A549 (cell line): ENCODE data around the gene LIPA. TPM values are rescaled to one million over a fixed set of nuclear protein-coding genes. Genes with fewer than 3 reads are reported as not detected.

Source experiments
- ATAC-seq, 2 experiments: fragments of 200-7000 bp in 1 of 2; fragments of >200 bp in 1 of 2; cut with Nextera tagmentation in 1 of 2; cut with Tn5 transposase in 1 of 2; 3 replicates each; pipeline versions ENCODE4 v1.8.0 to v1.9.1; 2018 to 2020; ENCODE audit warnings: mild to moderate bottlenecking in 1 of 2, moderate library complexity in 1 of 2
- CTCF ChIA-PET: fragments of 300-600 bp; sonication (Branson Sonifier 250); formaldehyde crosslinking; extraction: SDS; loops from one replicate; lab custom pipeline; 2021; ENCODE audit warnings: antibody characterized with exemption, inconsistent platforms; lab: Yijun Ruan, JAX
- POLR2A ChIA-PET: fragments of 350-600 bp; formaldehyde crosslinking; extraction: SDS; loops from one replicate; lab custom pipeline; 2021; ENCODE audit warnings: antibody characterized with exemption, inconsistent platforms; lab: Yijun Ruan, JAX
- DNase-seq, 2 experiments: peaks; one replicate each; pipeline versions ENCODE4 v3.0.0 to v3.0.0-alpha.2; 2011 to 2016; ENCODE audit warnings: low read depth in 1 of 2, low spot score in 1 of 2
- FAIRE-seq: peaks from 2 replicates; lab custom pipeline; 2011; peaks lifted over from hg19 to GRCh38; lab: Jason Lieb, UNC
- H3K27ac ChIP-seq, 2 experiments: fragments of >200 bp; sonication (Bioruptor Twin); formaldehyde crosslinking; 3 replicates each; pipeline ENCODE4 v1.5.1; 2016 to 2017
- H3K4me1 ChIP-seq: fragments of >200 bp; sonication (Bioruptor Twin); formaldehyde crosslinking; 3 replicates; pipeline ENCODE4 v1.6.1; 2016
- H3K4me2 ChIP-seq: fragments of >200 bp; sonication (Bioruptor Twin); formaldehyde crosslinking; 3 replicates; pipeline ENCODE4 v1.6.1; 2016
- H3K4me3 ChIP-seq: fragments of >200 bp; sonication (Bioruptor Twin); formaldehyde crosslinking; 3 replicates; pipeline ENCODE4 v1.5.1; 2016
- H3K9me3 ChIP-seq: fragments of >200 bp; sonication (Bioruptor Twin); formaldehyde crosslinking; 3 replicates; pipeline ENCODE4 v1.6.1; 2016
- BHLHE40 ChIP-seq: IDR thresholded peaks from 2 replicates; pipeline ENCODE4 v1.6.1; 2012; ENCODE audit warnings: low read depth, low read length, inconsistent platforms
- CHD2 ChIP-seq: fragments of 150-350 bp; IDR thresholded peaks from 2 replicates; pipeline ENCODE4 v1.6.1; 2014; ENCODE audit warnings: low read length; ENCODE audit not compliant: partially characterized antibody
- EP300 ChIP-seq, 2 experiments: fragments of >200 bp; sonication (Bioruptor Twin); formaldehyde crosslinking; IDR thresholded peaks; 2 replicates in 1 of 2; 3 replicates in 1 of 2; pipeline ENCODE4 v1.6.1; 2016 to 2017
- FOXS1 ChIP-seq: fragments of 250-450 bp; sonication (Bioruptor Pico); IDR thresholded peaks from 2 replicates; pipeline ENCODE4 v1.5.0; 2020; ENCODE audit warnings: mild to moderate bottlenecking, moderate library complexity
- GATA3 ChIP-seq: IDR thresholded peaks from 2 replicates; pipeline ENCODE4 v1.6.1; 2012; ENCODE audit warnings: borderline replicate concordance
- HEYL ChIP-seq: fragments of 250-450 bp; sonication (Bioruptor Pico); IDR thresholded peaks from 2 replicates; pipeline ENCODE4 v1.8.0; 2021; ENCODE audit warnings: mild to moderate bottlenecking, moderate library complexity
- JUN ChIP-seq, 2 experiments: fragments of >200 bp; sonication (Bioruptor Twin); formaldehyde crosslinking; IDR thresholded peaks; 2 replicates in 1 of 2; 3 replicates in 1 of 2; pipeline ENCODE4 v1.6.1; 2016 to 2017
- JUNB ChIP-seq: fragments of >200 bp; sonication (Bioruptor Twin); formaldehyde crosslinking; IDR thresholded peaks from 2 replicates; pipeline ENCODE4 v1.6.1; 2016
- KDM5A ChIP-seq: fragments of 200-600 bp; sonication (generic); IDR thresholded peaks from 2 replicates; pipeline ENCODE4 v1.6.1; 2016; ENCODE audit warnings: antibody characterized with exemption, mild to moderate bottlenecking
- MAX ChIP-seq: IDR thresholded peaks from 2 replicates; pipeline ENCODE4 v1.6.1; 2012
- MAZ ChIP-seq: fragments of 150-350 bp; IDR thresholded peaks from 2 replicates; pipeline ENCODE4 v1.6.1; 2014; ENCODE audit warnings: antibody characterized with exemption, low read depth, low read length, borderline replicate concordance
- MYC ChIP-seq: IDR thresholded peaks from 2 replicates; pipeline ENCODE4 v1.6.1; 2012; ENCODE audit warnings: mild to moderate bottlenecking, inconsistent platforms, low read length, improper control_type of control experiment, borderline replicate concordance
- POLR2A ChIP-seq: IDR thresholded peaks from 2 replicates; pipeline ENCODE4 v1.6.1; 2012; ENCODE audit warnings: mild to moderate bottlenecking, low read length
- SMC3 ChIP-seq: fragments of >200 bp; sonication (Bioruptor Twin); formaldehyde crosslinking; IDR thresholded peaks from 3 replicates; pipeline ENCODE4 v1.6.1; 2018; ENCODE audit warnings: inconsistent platforms
- SREBF2 ChIP-seq: fragments of 450-650 bp; IDR thresholded peaks from 2 replicates; pipeline ENCODE4 v1.6.1; 2014; ENCODE audit warnings: mild to moderate bottlenecking, moderate library complexity
- ZNF302 ChIP-seq: fragments of 250-450 bp; sonication (Bioruptor Pico); IDR thresholded peaks from 2 replicates; pipeline ENCODE4 v1.9.0; 2021; ENCODE audit warnings: inconsistent platforms, mild to moderate bottlenecking, moderate library complexity
- WGBS: methylation state at CpG from one replicate; pipeline ENCODE4 v1.1.6; 2017; ENCODE audit errors: missing lambda C conversion rate; 5-methylcytosine and 5-hydroxymethylcytosine counted together
- polyA plus RNA-seq, 4 experiments: library from polyadenylated mRNA; depleted of rRNA in 3 of 4; stranded (reverse); fragments of >200 nt; fragmentation: RNase III in 1 of 4; extraction: RNeasy Plus Mini Kit Qiagen cat#74134 plus additional on column Dnase treatment in 1 of 4; gene quantifications; 2 replicates in 3 of 4; 3 replicates in 1 of 4; pipeline ENCODE4 v1.2.3, GENCODE V29; 2011 to 2017
- TF ChIP-seq, protein P1 (sequence below): IDR thresholded peaks from 2 replicates; pipeline ENCODE4 v1.6.1; 2012
- TF ChIP-seq, protein P2 (sequence below): fragments of 150-350 bp; IDR thresholded peaks from 2 replicates; pipeline ENCODE4 v1.6.1; 2014; ENCODE audit warnings: low read depth, mild to moderate bottlenecking, low read length

LIPA gene
- polyA plus RNA-seq, 2 of the 4 experiments (the other 2 are of a cell fraction) = 51.2 to 80.2 TPM

DNA sequence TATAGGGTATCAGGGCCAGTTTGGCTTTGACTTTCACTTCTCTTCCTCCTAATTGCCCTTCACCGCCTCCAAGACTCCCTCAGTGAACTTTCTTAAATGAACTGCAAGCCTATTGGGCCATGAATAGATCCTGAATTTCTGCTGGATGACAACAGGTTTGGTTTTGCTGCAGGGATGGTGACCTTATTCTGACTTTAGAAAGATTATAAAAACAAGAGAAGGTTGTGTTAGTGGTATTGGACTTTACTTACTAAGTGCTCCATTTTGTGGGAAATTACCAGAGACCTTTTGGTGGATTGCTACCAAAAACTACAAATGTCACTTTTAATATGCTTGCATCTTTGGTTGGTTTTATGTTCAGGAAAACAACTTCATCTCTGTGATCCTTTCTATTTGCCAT is 11.5 kb upstream of the LIPA start:
- no peak for FAIRE-seq
- CTCF ChIA-PET = interaction anchor here (1.3 to 4.7 kb wide), 2 partner anchors 12 to 106 kb away, joined by 3 to 27 read pairs; no protein-coding TSS in a partner anchor
- POLR2A ChIA-PET = no interaction called here
- no peak for DNase-seq
- Histone ChIP-seq H3K4me3 (no peak overlapping the region), H3K9me3 (no peaks in the 10 kb centered on the region), H3K4me1 (peaks cover 29% of the 10 kb centered on the region), H3K27ac (peak overlapping the region; percentile 39 to 62), H3K4me2 (peak overlapping the region; percentile 48)
- WGBS = 87% methylated on average over 1 of the region's 1 CpG
- TF ChIP-seq, protein P1, sequence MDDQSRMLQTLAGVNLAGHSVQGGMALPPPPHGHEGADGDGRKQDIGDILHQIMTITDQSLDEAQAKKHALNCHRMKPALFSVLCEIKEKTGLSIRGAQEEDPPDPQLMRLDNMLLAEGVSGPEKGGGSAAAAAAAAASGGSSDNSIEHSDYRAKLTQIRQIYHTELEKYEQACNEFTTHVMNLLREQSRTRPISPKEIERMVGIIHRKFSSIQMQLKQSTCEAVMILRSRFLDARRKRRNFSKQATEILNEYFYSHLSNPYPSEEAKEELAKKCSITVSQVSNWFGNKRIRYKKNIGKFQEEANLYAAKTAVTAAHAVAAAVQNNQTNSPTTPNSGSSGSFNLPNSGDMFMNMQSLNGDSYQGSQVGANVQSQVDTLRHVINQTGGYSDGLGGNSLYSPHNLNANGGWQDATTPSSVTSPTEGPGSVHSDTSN = no peak
- TF ChIP-seq FOXS1 (CRISPR knock-in tag) = no peak
- TF ChIP-seq JUNB = no peak
- no peak for TF ChIP-seq SMC3
- TF ChIP-seq MAZ = no peak
- no peak for TF ChIP-seq ZNF302 (CRISPR knock-in tag)
- no peak for TF ChIP-seq HEYL (CRISPR knock-in tag)
- no peak for TF ChIP-seq POLR2A
- TF ChIP-seq BHLHE40 = no peak
- TF ChIP-seq, protein P2, sequence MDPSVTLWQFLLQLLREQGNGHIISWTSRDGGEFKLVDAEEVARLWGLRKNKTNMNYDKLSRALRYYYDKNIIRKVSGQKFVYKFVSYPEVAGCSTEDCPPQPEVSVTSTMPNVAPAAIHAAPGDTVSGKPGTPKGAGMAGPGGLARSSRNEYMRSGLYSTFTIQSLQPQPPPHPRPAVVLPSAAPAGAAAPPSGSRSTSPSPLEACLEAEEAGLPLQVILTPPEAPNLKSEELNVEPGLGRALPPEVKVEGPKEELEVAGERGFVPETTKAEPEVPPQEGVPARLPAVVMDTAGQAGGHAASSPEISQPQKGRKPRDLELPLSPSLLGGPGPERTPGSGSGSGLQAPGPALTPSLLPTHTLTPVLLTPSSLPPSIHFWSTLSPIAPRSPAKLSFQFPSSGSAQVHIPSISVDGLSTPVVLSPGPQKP = no peak
- TF ChIP-seq KDM5A = no peak
- TF ChIP-seq SREBF2 = no peak
- TF ChIP-seq CHD2 = no peak
- TF ChIP-seq JUN (IDR thresholded peaks at IDR 0.05) = no peak
- TF ChIP-seq MYC = no peak
- TF ChIP-seq MAX = no peak
- ATAC-seq = no peak

DNA sequence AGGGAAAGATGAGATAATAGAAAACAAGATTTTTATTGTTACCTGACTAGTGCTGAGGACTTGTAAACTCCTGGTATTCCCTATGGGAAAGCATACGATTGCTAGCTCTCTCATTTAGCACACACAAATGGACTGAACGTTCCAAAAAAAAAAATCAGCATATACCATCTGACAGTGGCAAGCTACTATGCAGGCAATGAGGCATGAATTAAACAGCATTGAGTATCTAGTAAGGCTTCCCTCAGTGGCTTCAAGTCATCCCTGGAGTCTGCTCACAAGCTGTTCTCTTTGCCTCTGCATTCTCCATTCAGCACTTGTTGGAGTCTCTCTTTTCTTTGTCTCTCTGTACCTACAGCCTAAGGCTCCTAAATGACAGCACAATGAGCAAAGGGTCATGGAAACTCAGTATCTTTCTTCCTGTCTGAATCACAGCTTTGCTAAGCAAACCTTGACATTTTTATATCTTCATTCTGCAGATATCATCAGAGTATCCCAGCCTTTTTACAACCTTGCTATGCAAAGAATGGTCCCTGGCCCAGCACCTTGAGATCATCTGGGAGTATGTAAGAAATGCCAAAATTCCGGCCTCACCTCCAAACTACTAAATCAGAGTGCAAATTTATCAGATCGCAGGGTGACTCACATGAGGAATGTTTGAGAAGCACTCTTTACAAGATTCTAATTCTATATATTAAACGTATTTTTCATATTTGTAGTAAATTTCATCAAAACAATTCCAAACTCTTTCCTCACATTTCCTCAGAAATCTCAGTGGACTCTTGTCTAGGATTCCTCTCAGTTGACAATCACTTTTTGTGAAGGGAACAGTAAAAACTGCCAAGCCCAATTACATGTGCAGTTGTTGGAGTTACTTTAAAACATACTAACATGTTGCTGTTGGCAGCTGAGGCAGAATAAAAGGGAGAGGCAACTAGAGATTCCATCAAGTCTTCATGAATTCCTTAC is 10.8 kb upstream of the LIPA start:
- DNase-seq = peak in 1 of 2 experiments; percentile 25
- H3K9me3 ChIP-seq = no peaks in the 10 kb centered on the region
- CTCF ChIA-PET = interaction anchor here (1.0 kb wide), 1 partner anchor 150 kb away, joined by 3 read pairs; no protein-coding TSS in a partner anchor
- no peak overlapping the region for H3K4me3 ChIP-seq
- peak overlapping the region; percentile 39 to 62 for H3K27ac ChIP-seq
- WGBS = 39% methylated on average over 5 of the region's 5 CpGs
- peak overlapping the region; percentile 48 for H3K4me2 ChIP-seq
- peaks cover 29% of the 10 kb centered on the region for H3K4me1 ChIP-seq
- TF ChIP-seq GATA3 (peak; percentile 87; the same call in 1 of the 2 replicates), EP300 (IDR thresholded peaks at IDR 0.05) (peak in 1 of 2 experiments; percentile 19; a peak in 1 of 5 replicates), JUNB (peak; percentile 43), CHD2 (no peak)
- TF ChIP-seq, protein P1 = no peak
- TF ChIP-seq, all 56 proteins: peak for 3
- ATAC-seq (peak in 1 of 2 experiments; percentile 47; a peak in 3 of 6 replicates), FAIRE-seq (no peak)
- POLR2A ChIA-PET = no interaction called here

DNA sequence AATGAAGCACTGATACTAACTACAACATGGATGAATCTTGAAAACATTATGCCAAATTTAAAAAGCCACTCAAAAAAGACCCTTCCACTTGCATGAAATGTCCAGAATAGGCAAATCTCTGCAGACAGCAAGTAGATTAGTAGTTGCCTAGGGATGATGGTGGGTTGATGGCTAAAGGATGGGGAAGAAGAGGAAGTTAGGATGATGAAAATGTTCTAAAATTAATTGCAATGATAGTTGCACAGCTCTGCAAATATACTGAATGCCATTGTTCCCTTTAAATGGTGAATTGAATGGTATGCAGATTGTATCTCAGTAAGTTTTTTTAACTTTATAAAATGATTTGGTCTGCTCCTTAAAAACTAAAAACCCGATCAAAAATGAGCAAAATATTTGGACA is 7.3 kb upstream of the LIPA start:
- ATAC-seq (no peak), DNase-seq (no peak), FAIRE-seq (no peak)
- 0 out of 3 replicates have a peak, but pooled peaks cover 2% of the 10 kb centered on the region for H3K9me3 ChIP-seq
- H3K4me2 ChIP-seq = no peak overlapping the region
- ChIA-PET CTCF (interaction anchor here (0.6 to 2.0 kb wide), 6 partner anchors 57 to 167 kb away, joined by 3 to 6 read pairs (median 3); no protein-coding TSS in a partner anchor), POLR2A (no interaction called here)
- TF ChIP-seq SMC3 = no peak
- no peak overlapping the region for H3K4me3 ChIP-seq
- no peak overlapping the region for H3K27ac ChIP-seq
- WGBS = 21% methylated on average over 1 of the region's 1 CpG
- H3K4me1 ChIP-seq = peaks cover 29% of the 10 kb centered on the region
